ENCODE data around the gene CIPC. TPM values are rescaled to one million over a fixed set of nuclear protein-coding genes. Genes with fewer than 3 reads are reported as not detected.

CIPC gene
- total RNA-seq, 1 experiment from 2014 or later: 26.6 TPM

GRCh38 chr14:77141214-77142004 lies 43.4 kb downstream of the CIPC start, which contains the start of gene ZDHHC22:
ZDHHC22 (minus strand) TSS chr14:77141791; CDS start chr14:77139738, 2,053 bp downstream.
- ChIA-PET POLR2A (ENCODE audit: unreplicated experiment) (no interaction called here), CTCF (no interaction called here)
- Histone ChIP-seq H3K9me3 (ENCODE audit: low read length) (no peaks in the 10 kb centered on the region), H3K79me2 (ENCODE audit: low read length) (no peaks in the 10 kb centered on the region), H3K27me3 (ENCODE audit: low read length) (peaks cover 83% of the 10 kb centered on the region), H2AFZ (ENCODE audit: low read length) (peak within 1 kb of the TSS; percentile 87), H3K4me3 (ENCODE audit: low read length) (peak within 1 kb of the TSS; percentile 74), H3K36me3 (ENCODE audit: low read depth, low read length) (no peaks in the 10 kb centered on the region), H3K9ac (ENCODE audit: low read length) (no peak within 1 kb of the TSS), H4K20me1 (ENCODE audit: low read length) (no peaks in the 10 kb centered on the region), H3K27ac (ENCODE audit: low read length) (no peak within 1 kb of the TSS), H3F3A (ENCODE audit: low read length, unreplicated experiment) (no peaks in the 10 kb centered on the region), H3K4me2 (ENCODE audit: low read length) (peak within 1 kb of the TSS; percentile 95), H3K4me1 (ENCODE audit: insufficient read depth, low read length) (peaks cover 13% of the 10 kb centered on the region), H3K9me2 (replicated peaks; ENCODE audit: low read length) (no peaks in the 10 kb centered on the region)
- intact Hi-C loops (cut with micrococcal nuclease): no loop called here
- peak; percentile 49 for DNase-seq
- peak; percentile 70 for ATAC-seq
- TF ChIP-seq CTCF (conservative IDR thresholded peaks at IDR 0.05; ENCODE audit: low read depth, low read length) (peak; percentile 59), EZH2phosphoT487 (IDR thresholded peaks at IDR 0.05; ENCODE audit: borderline replicate concordance, low read length) (no peak), EZH2 (IDR thresholded peaks at IDR 0.05; ENCODE audit: low read length, unreplicated experiment) (peak; percentile 10)
- BruUV-seq (replicated peaks): no TSS peak

GRCh38 chr14:77142005-77142800 lies 44.1 kb downstream of the CIPC start:
- intact Hi-C loops (cut with micrococcal nuclease): no loop called here
- H3K27ac ChIP-seq (ENCODE audit: low read length): no peak overlapping the region
- H4K20me1 ChIP-seq (ENCODE audit: low read length): no peaks in the 10 kb centered on the region
- peaks cover 84% of the 10 kb centered on the region for H3K27me3 ChIP-seq (ENCODE audit: low read length)
- ATAC-seq: no peak
- H3K79me2 ChIP-seq (ENCODE audit: low read length): no peaks in the 10 kb centered on the region
- CTCF ChIA-PET: interaction anchor here (0.7 kb wide), 1 partner anchor 499 kb away, joined by 4 read pairs; no protein-coding TSS in a partner anchor
- POLR2A ChIA-PET (ENCODE audit: unreplicated experiment): interaction anchor here (0.5 kb wide), 1 partner anchor 37 kb away, joined by 3 read pairs; no protein-coding TSS in a partner anchor
- H2AFZ ChIP-seq (ENCODE audit: low read length): no peak overlapping the region
- no TSS peak for BruUV-seq (replicated peaks)
- TF ChIP-seq CTCF (conservative IDR thresholded peaks at IDR 0.05; ENCODE audit: low read depth, low read length) (no peak), EZH2 (IDR thresholded peaks at IDR 0.05; ENCODE audit: low read length, unreplicated experiment) (no peak), EZH2phosphoT487 (IDR thresholded peaks at IDR 0.05; ENCODE audit: borderline replicate concordance, low read length) (no peak)
- H3K9me3 ChIP-seq (ENCODE audit: low read length): no peaks in the 10 kb centered on the region
- H3K36me3 ChIP-seq (ENCODE audit: low read depth, low read length): no peaks in the 10 kb centered on the region
- no peaks in the 10 kb centered on the region for H3K9me2 ChIP-seq (replicated peaks; ENCODE audit: low read length)
- peak overlapping the region; percentile 74; the same call in 1 of the 2 replicates for H3K4me3 ChIP-seq (ENCODE audit: low read length)
- no peak overlapping the region for H3K9ac ChIP-seq (ENCODE audit: low read length)
- H3K4me2 ChIP-seq (ENCODE audit: low read length): peak overlapping the region; percentile 95
- no peaks in the 10 kb centered on the region for H3F3A ChIP-seq (ENCODE audit: low read length, unreplicated experiment)
- no peak for DNase-seq
- peaks cover 13% of the 10 kb centered on the region for H3K4me1 ChIP-seq (ENCODE audit: insufficient read depth, low read length)
